Neural progenitor cell (in vitro differentiated cells): ENCODE data around the gene RAB18.

Experiments
- EZH2 ChIP-seq: fragments of 200-600 bp; sonication (generic); IDR thresholded peaks from 2 replicates; pipeline ENCODE4 v1.6.1; 2017; ENCODE audit warnings: antibody characterized with exemption, mild to moderate bottlenecking, moderate library complexity
- EZH2phosphoT487 ChIP-seq: fragments of 200-600 bp; sonication (generic); IDR thresholded peaks from 2 replicates; pipeline ENCODE4 v1.6.1; 2017; ENCODE audit warnings: antibody characterized with exemption
- TF ChIP-seq, protein P1 (sequence below): fragments of 200-600 bp; sonication (generic); IDR thresholded peaks from 2 replicates; pipeline ENCODE4 v1.5.1; 2017; ENCODE audit warnings: antibody characterized with exemption, mild to moderate bottlenecking

DNA sequence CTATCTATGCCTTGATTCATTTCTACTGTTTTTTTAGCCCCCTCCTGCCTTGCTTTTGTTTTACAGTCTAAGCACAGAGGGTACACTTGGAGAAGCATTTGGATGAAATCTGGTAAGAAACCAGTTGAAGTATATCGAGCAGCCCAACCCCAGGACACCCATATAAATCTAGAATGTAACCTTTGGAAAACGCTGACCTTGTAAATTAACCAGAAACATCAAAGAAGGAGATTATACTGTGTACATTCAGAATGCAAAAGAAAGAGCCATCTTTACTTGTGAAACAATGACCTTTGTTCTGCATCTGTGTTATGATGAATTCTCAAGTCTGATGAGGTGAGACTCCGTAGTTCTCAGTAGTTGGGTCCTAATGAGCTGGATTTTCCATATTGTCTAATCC, 49.3 kb upstream of the RAB18 start:
- TF ChIP-seq, protein P1, sequence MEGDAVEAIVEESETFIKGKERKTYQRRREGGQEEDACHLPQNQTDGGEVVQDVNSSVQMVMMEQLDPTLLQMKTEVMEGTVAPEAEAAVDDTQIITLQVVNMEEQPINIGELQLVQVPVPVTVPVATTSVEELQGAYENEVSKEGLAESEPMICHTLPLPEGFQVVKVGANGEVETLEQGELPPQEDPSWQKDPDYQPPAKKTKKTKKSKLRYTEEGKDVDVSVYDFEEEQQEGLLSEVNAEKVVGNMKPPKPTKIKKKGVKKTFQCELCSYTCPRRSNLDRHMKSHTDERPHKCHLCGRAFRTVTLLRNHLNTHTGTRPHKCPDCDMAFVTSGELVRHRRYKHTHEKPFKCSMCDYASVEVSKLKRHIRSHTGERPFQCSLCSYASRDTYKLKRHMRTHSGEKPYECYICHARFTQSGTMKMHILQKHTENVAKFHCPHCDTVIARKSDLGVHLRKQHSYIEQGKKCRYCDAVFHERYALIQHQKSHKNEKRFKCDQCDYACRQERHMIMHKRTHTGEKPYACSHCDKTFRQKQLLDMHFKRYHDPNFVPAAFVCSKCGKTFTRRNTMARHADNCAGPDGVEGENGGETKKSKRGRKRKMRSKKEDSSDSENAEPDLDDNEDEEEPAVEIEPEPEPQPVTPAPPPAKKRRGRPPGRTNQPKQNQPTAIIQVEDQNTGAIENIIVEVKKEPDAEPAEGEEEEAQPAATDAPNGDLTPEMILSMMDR = no peak
- TF ChIP-seq EZH2phosphoT487 = no peak
- no peak for TF ChIP-seq EZH2
